GM12874 (cell line): ENCODE measurements around the gene LARP4B.

ENCODE experiments used
- CTCF ChIP-seq: IDR thresholded peaks from 2 replicates; pipeline ENCODE4 v1.5.1; 2011; ENCODE audit warnings: low read depth, mild to moderate bottlenecking, control low read depth, low read length, moderate library complexity; ENCODE audit not compliant: insufficient read depth

Gene LARP4B

DNA sequence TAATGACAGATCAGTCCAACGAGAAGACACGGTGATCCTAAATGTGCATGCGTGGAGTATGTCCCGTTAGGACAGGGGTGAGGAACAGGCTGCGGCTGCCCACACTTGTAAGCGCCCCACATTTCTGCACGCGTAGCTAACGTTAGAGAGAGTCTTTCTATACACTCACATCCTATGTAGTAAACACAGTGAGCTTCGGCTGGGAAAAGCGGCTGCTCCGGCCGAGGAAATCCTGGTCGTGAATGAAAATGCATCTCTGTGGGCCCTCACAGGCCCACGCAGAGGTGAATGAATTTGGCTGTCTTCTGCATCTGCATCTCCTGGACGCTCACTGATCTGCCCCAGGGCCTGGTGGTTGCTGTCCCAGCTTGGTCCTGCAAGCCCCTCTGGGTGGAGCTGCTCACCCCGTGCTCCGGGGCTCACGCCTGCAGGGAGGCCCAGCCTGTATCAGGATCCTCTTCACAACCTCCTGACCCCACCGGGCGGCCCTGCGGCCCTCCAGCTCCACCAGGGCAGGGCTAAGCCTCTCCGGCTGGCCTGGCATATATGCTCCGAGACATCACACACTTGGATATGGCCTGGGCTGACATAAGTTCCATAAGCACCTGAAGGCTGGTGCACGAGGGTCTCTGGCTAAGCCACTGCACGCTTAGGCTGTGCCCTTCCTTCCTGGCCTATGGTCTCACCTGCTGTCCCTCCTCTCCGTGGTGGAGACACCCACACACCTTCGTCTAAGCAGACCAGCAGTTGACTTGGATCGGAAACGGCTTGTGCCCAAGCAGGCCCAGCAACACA lies 124.1 kb downstream of the LARP4B start:
- TF ChIP-seq CTCF: no peak

GRCh38 chr10:806451-807162 lies 124.9 kb downstream of the LARP4B start:
- no peak for TF ChIP-seq CTCF

DNA sequence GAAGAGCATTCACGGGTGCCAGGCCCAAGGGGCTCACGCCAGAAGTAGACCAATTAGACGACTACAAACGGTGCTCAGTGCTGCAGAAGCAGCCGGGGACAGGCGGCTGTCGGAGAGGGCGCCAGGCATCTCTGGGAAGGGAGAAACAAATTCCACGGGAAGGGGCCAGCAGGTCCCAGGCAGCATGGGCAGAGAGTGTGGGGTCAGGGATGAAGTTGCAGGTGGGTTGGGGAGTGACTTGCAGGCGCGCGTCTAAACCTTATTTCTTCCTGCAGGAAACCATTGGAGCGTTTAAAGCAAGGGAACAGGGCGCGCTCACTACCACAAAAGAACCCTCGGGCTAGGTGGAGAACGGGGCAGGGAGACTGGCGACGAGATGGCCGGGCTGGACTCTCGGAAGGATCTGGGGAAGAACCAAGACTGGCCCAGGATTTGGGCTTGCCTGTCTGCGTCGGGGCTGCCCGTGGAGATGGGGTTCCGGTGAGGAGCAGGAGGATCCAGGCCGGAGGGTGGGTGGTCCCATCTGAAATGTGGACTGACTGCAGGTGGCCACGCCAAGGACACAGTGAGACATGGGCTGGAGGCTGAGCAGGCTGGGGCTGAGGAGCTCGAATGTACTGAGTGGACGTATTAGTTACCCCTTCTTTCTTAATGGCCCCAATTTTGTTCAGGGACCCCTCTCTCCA lies 125.7 kb downstream of the LARP4B start:
- TF ChIP-seq CTCF: no peak

DNA sequence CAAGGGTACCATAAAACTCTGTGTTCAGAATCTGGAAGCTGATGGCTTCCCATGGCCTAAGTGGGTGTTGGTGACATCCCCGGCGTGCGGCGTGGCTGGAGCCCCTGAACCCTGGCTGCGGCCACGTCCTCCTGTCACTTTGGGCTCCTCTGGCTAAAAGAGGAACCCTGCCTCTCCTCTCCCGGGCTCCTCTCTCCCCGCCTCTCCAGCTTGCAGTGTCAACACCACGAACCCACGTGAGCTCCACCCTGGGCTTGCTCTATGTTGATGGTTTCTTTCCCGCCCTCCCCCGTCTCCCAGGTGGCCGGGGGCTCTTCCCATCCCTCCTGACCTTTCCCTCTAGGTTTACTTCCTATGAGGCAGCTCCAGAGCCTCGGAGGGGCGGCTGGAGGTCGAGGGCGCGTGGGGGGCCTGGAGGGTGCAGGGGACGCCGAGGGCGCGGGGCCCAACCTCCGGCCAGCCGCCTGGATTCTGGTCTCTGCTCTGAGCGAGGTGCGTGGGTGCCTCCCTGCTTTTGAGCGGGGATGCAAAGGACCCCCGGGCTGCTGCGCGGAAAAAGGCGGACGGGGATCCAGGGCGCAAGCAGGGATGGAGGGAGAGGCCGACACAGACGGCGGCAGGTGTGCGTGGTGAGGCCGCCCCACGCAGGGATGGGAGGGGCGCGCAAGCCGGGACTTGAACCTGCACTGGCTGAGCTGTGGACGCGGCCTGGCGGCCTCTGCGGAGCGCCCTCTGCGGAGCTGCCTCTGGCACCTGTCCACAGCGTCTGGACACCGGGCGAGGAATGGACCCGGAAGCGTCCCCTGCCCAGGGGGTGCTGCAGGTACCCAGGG lies 126.5 kb downstream of the LARP4B start:
- no peak for TF ChIP-seq CTCF

GRCh38 chr10:804191-804781 lies 127.2 kb downstream of the LARP4B start:
- no peak for TF ChIP-seq CTCF

DNA sequence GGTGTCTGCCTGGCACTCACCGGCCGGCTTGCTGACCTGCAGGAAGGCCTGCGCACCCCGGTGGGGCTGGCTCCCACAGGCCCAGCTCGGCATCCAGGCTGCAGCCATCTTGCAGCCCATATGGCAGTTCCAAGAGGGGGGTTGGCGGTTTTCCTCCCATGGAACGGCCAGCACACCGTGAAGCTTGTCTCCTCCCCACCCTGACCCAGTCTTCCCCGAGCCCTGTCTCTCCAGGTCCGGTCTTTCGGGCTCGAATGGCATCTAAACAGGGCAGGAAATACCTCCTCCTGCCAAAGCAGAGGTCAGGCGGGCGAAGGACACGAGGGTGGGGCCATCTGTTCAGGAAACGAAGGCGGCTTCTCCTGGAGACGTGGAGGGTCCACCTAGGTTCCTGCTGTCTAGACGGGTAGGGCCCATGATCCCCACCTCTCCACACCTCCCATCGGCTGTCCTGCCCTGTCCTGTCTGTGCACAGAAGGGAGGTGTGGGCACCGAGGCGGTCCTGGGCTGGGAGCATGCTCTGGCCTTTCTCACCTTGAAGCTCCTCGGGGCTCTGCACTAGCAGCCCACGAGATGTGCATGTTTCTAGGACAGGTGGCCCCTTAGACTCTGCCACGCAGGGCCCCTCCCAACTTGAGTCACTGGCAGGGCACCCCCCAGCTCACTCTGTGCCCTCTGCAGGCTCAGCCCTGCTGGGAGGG lies 128.3 kb downstream of the LARP4B start:
- TF ChIP-seq CTCF: no peak
